Tibial artery (tissue), 4 donors: ENCODE results near the gene BDKRB2.

ENCODE experiments used
- DNase-seq, 2 donors: peaks; one replicate each; pipeline ENCODE4 v3.0.0-alpha.2; 2019
- H3K27ac ChIP-seq, 2 donors: fragments of 200-600 bp; sonication (generic) in 1 of 2; 1 replicate in 1 of 2; 2 replicates in 1 of 2; pipeline ENCODE4 v1.5.1; 2018 to 2019; ENCODE audit warnings: mild to moderate bottlenecking in 1 of 2
- H3K27me3 ChIP-seq, 2 donors: fragments of 200-600 bp; sonication (generic) in 1 of 2; one replicate each; pipeline versions ENCODE4 v1.5.1 to v1.6.0; 2016 to 2019
- H3K36me3 ChIP-seq, 3 donors: fragments of 200-600 bp; sonication (generic) in 2 of 3; one replicate each; pipeline ENCODE4 v1.5.1; 2016 to 2019; ENCODE audit warnings: mild to moderate bottlenecking in 2 of 3
- H3K4me1 ChIP-seq, 4 donors: fragments of 200-600 bp; sonication (generic) in 2 of 4; 1 replicate in 3 of 4; 2 replicates in 1 of 4; pipeline ENCODE4 v1.5.1; 2016 to 2019
- H3K4me3 ChIP-seq, 2 donors: fragments of 200-600 bp; sonication (generic) in 1 of 2; 1 replicate in 1 of 2; 2 replicates in 1 of 2; pipeline ENCODE4 v1.5.1; 2018 to 2019; ENCODE audit warnings: mild to moderate bottlenecking in 2 of 2
- H3K9me3 ChIP-seq, 3 donors: fragments of 200-600 bp; sonication (generic) in 1 of 3; one replicate each; pipeline ENCODE4 v1.5.1; 2016 to 2019
- intact Hi-C: fragments of 100-400 bp; cut with DNase I; formaldehyde crosslinking; loops from one replicate; pipeline ENCODE4 v1.15.0; 2023; ENCODE audit warnings: low total_unique reads
- TF ChIP-seq, protein P1 (sequence below), 2 experiments: fragments of 200-600 bp in 1 of 2; fragments of 450-650 bp in 1 of 2; IDR thresholded peaks; one replicate each; pipeline ENCODE4 v1.5.1; 2017 to 2019; ENCODE audit warnings: antibody characterized with exemption in 2 of 2, mild to moderate bottlenecking in 1 of 2, moderate library complexity in 1 of 2

BDKRB2 gene

DNA sequence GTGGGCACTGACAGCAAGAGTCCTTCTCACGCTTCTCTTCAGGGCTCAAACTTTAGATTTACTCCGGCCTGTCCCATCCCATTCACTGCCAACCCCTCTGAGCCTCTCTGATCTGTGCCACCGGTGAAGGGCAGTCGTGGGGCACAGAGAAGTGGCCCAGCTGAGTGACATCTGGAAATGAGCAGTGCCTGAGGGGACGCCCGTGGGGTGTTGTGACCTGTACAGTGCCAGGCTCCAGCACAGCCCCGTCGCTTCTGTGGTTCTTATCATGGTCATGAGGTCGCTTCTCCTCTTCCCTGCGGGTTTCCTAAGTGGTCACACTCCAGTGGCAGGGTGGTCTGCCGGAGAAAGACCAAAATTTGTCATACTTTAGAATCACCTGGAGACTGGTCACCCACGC is 4.1 kb downstream of the BDKRB2 start:
- TF ChIP-seq, protein P1, sequence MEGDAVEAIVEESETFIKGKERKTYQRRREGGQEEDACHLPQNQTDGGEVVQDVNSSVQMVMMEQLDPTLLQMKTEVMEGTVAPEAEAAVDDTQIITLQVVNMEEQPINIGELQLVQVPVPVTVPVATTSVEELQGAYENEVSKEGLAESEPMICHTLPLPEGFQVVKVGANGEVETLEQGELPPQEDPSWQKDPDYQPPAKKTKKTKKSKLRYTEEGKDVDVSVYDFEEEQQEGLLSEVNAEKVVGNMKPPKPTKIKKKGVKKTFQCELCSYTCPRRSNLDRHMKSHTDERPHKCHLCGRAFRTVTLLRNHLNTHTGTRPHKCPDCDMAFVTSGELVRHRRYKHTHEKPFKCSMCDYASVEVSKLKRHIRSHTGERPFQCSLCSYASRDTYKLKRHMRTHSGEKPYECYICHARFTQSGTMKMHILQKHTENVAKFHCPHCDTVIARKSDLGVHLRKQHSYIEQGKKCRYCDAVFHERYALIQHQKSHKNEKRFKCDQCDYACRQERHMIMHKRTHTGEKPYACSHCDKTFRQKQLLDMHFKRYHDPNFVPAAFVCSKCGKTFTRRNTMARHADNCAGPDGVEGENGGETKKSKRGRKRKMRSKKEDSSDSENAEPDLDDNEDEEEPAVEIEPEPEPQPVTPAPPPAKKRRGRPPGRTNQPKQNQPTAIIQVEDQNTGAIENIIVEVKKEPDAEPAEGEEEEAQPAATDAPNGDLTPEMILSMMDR (IDR thresholded peaks at IDR 0.05): no peak
- peaks cover 0 to 15% (median 11%) of the 10 kb centered on the region in 3 donors for H3K9me3 ChIP-seq
- peaks cover 0 to 42% of the 10 kb centered on the region in 2 donors for H3K27me3 ChIP-seq
- DNase-seq: no peak
- no peak overlapping the region for H3K4me3 ChIP-seq
- peaks cover 0 to 4% (median 0%) of the 10 kb centered on the region in 3 donors for H3K36me3 ChIP-seq
- intact Hi-C loops: no loop called here
- H3K4me1 ChIP-seq: peaks cover 0 to 12% (median 10%) of the 10 kb centered on the region in 4 donors
- no peak overlapping the region for H3K27ac ChIP-seq

DNA sequence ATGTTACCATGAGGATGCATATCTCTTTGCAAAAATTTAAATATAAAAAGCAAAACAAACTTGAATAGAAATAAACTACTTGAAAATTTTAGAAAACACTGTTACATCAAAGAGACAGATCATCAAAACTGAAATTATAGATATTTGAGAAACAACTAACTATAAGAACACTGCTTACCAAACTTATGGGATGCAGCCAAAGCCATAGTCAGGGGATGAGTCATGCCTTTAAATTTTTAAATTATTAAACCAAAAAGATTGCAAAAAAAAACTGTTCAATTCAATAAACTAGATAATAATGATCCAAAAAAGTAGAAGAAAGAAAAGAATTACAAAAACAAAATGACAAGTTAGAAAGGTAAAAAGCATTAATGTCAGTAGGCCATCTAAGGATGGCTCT is 7.5 kb downstream of the BDKRB2 start:
- Histone ChIP-seq H3K4me3 (no peak overlapping the region), H3K4me1 (no peaks in the 10 kb centered on the region), H3K27me3 (peaks cover 0 to 24% of the 10 kb centered on the region in 2 donors), H3K27ac (no peak overlapping the region), H3K36me3 (peaks cover 0 to 4% (median 0%) of the 10 kb centered on the region in 3 donors), H3K9me3 (peaks cover 0 to 15% (median 11%) of the 10 kb centered on the region in 3 donors)
- DNase-seq: no peak
- TF ChIP-seq, protein P1 (IDR thresholded peaks at IDR 0.05): no peak
- intact Hi-C loops: no loop called here

DNA sequence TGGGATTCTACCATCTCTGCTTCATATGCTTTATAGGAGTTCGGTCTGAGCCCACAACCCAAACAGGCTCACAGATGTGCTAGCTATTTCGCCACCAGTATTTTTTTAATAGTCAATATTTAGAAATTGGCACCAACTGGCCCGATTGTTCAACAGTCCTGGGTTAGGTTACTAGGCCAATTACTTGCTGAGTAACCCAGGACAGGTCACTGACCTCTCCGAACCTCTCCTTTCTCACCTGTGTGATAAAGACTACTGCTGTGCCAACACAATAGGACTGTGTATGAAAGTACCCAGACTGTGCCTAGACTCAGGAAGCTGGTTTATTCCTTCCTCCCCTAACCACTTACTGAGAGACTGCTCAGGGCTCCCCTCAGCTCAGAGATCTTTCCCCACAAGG is 8.3 kb downstream of the BDKRB2 start:
- H3K9me3 ChIP-seq: peaks cover 0 to 15% (median 11%) of the 10 kb centered on the region in 3 donors
- H3K4me1 ChIP-seq: no peaks in the 10 kb centered on the region
- H3K36me3 ChIP-seq: peaks cover 0 to 4% (median 0%) of the 10 kb centered on the region in 3 donors
- DNase-seq: no peak
- TF ChIP-seq, protein P1 (IDR thresholded peaks at IDR 0.05): no peak
- H3K27me3 ChIP-seq: peaks cover 0 to 25% of the 10 kb centered on the region in 2 donors
- no peak overlapping the region for H3K27ac ChIP-seq
- no peak overlapping the region for H3K4me3 ChIP-seq
- intact Hi-C loops: no loop called here

DNA sequence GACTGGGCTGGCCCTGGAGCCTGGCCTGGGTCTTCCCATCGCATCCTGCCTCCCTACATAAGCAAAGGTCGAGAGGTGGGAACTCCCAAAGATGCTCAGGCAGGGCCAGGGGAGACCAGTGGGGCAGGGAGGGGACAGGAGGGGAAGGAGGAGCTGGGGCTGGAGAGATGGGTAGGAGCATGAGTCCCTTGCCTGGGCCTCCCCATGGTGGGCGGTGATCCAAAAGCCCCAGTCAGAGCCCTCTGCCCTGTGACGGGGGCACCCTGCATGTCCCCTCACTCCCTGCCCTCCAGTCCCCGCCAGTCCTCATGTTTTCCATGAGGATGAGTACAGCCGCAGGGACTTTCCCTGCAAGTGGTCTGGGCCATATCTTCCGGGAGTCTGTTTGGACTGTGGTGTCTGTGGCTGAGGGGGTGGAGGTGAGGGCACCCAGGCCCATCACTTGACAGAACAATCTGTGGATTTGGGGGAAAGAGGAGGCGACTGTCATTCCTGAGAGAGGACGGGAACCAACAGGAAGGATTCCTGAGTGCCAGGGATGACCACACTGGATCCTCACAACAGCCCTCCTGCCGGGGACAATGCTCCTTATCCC is 9.3 kb downstream of the BDKRB2 start:
- intact Hi-C loops: no loop called here

DNA sequence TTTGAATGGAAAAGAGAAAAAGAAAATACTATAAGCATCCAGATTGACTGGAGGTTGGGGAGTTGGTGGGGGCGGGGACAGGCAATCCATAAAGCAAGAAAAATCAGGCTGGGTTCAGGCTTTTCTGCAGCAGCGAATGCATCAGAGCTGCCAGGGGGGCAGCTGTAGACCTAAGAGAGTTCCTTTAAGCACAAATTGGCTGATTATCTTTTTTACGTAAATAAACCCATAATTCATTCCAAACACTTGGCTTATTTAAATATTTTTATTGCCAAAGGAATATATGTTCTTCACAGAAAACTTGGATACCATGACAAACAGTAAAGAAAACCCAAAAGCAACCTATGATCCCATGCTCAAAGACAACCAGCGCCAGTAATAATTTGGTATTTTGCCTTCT is 10.2 kb downstream of the BDKRB2 start:
- no peak for DNase-seq
- Histone ChIP-seq H3K27ac (no peak overlapping the region), H3K27me3 (peaks cover 0 to 27% of the 10 kb centered on the region in 2 donors), H3K36me3 (peaks cover 0 to 4% (median 0%) of the 10 kb centered on the region in 3 donors), H3K9me3 (peaks cover 0 to 15% (median 11%) of the 10 kb centered on the region in 3 donors), H3K4me1 (no peaks in the 10 kb centered on the region), H3K4me3 (no peak overlapping the region)
- intact Hi-C loops: no loop called here
- TF ChIP-seq, protein P1 (IDR thresholded peaks at IDR 0.05): no peak

More for the DNA sequence above, 9.3 kb downstream of the BDKRB2 start:
- H3K27me3 ChIP-seq: peaks cover 0 to 21% of the 10 kb centered on the region in 2 donors
- H3K4me3 ChIP-seq: no peak overlapping the region
- no peak overlapping the region for H3K27ac ChIP-seq
- H3K4me1 ChIP-seq: no peaks in the 10 kb centered on the region
- peaks cover 0 to 4% (median 0%) of the 10 kb centered on the region in 3 donors for H3K36me3 ChIP-seq
- no peak for DNase-seq
- TF ChIP-seq, protein P1 (IDR thresholded peaks at IDR 0.05): no peak
- H3K9me3 ChIP-seq: peaks cover 0 to 15% (median 11%) of the 10 kb centered on the region in 3 donors
